SKM-1 treated with dmso at 0.1 percent for 144 hours (cell line): ENCODE data around the gene RAMP2.

ENCODE experiments used
- DNase-seq: peaks from one replicate; lab custom pipeline; 2025; ENCODE audit not compliant: unreplicated experiment; lab: John Stamatoyannopoulos, UW

Gene RAMP2

GRCh38 chr17:42791948-42792347, 30.9 kb downstream of the RAMP2 start:
- DNase-seq: no peak

DNA sequence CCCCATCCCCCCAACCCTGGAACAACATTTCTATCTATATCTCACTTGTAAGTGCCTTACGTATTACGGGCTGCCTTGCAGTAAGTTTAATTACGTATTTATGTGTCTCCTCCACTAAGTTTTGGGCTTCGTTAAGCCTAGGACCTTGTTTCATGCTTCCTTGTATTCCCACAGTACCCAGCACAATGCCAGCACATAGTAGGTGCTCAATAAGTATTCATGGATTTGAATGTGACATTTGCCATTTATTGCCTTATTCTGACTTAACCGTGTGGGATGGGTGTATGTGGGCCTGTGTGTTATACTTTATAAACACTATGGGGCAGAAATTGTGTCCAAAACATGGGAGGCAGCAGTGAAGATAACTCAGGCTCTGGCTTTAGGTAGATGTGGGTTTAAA, 31.5 kb downstream of the RAMP2 start:
- DNase-seq: no peak

GRCh38 chr17:42795061-42795460, 34.0 kb downstream of the RAMP2 start:
- DNase-seq: no peak

- DNase-seq: no peak
Measured at GRCh38 chr17:42795465-42795864, 34.4 kb downstream of the RAMP2 start.

- DNase-seq: no peak
Measured at GRCh38 chr17:42796066-42796758, 35.2 kb downstream of the RAMP2 start.

DNA sequence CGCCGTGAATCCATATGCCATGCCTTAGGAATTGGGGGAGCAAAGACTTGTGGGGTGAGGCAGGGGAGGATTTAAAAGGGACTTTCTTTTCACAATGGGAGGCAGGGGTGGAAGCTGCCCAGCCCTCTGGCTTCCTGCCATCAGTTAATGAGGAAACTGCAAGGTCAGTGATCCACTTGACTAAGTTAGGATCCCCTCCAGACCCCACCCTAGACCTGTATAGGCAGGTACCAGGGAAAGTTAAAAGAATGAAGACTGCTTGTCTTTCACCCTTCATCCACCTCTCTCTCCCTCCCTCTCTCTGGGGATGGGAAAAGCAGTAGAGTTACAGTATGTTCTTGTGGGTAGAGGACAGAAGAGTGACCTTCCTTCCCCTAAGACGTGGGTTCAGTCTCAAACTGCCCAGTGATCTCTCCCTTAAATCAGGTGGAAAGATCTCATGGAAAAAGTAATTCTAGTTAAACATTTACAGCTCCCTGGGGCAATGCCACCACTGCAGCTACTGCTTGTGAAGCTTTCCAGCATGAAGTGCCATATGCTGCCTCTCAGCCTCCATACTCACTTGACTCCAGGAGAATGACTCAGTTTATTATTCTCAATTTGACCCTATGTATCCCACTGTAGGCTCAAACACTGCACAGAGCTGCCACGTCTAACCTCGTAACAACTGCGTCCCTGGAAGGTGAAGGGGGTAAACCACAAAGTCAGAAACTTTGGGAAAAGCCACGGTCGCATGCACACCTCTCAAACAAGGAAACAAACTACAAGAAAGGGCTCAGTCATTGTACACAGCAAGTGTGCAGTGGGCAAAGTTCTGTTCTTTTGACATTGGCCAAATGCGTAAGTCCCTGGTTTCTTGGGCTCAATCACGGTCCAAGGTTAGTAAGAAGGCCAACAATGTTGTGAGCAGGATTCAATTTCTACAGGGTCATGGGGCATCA, 36.3 kb downstream of the RAMP2 start:
- DNase-seq: no peak

GRCh38 chr17:42798011-42798382, 37.0 kb downstream of the RAMP2 start:
- no peak for DNase-seq

GRCh38 chr17:42798383-42799380, 37.7 kb downstream of the RAMP2 start, which contains the start of the genes CNTD1 and COA3:
CNTD1 (plus strand) TSS chr17:42798861; CDS start chr17:42799068, 207 bp downstream.
COA3 (minus strand) TSS chr17:42798704; CDS start chr17:42798681, 23 bp downstream.
- peak; percentile 87 for DNase-seq

- no peak for DNase-seq
Measured at GRCh38 chr17:42803074-42803883, 42.3 kb downstream of the RAMP2 start.

- no peak for DNase-seq
Measured at GRCh38 chr17:42804918-42805367, 43.9 kb downstream of the RAMP2 start.

DNA sequence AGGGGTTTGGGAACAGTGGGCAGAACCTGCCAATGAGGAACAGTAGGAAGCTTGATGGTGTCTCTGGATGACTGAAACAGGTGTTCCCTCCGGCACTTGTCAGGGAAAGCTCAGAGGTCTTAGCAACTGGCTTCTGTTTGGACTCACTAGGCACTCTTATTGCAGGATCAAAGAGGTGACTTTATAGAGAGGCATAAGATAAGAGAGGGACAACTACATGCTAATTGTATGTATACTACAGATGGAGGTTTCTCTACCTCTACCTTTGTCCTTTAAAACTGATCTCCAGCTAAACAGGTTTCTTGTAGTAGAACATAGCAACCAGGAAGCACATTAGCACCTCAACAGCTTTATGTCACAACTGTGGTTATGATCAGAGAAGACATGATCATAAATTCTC, 45.2 kb downstream of the RAMP2 start:
- DNase-seq: no peak

DNA sequence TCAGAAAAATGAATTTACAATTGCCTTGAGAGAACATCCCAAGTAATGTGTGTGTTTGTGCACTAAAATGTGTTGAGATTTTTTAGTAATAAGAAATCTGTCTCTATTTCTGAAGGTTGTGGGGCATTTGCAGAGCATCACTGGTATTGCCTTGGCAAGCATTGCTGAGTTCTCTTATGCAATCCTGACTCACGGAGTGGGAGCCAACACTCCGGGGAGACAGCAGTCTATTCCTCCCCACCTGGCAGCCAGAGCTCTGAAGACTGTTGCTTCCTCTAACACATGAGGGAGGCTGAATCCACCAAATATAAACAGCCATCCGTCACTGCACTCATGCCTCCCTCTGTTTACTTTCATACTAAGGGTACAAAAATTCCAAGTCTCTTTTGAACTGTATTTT, 48.2 kb downstream of the RAMP2 start:
- DNase-seq: no peak
